ENCODE measurements around the gene RFXAP. TPM values are rescaled to one million over a fixed set of nuclear protein-coding genes. Genes with fewer than 3 reads are reported as not detected.

RFXAP gene
- total RNA-seq, 4 donors from 2014 or later, result 1.0 to 3.7 (median 2.2) TPM

DNA sequence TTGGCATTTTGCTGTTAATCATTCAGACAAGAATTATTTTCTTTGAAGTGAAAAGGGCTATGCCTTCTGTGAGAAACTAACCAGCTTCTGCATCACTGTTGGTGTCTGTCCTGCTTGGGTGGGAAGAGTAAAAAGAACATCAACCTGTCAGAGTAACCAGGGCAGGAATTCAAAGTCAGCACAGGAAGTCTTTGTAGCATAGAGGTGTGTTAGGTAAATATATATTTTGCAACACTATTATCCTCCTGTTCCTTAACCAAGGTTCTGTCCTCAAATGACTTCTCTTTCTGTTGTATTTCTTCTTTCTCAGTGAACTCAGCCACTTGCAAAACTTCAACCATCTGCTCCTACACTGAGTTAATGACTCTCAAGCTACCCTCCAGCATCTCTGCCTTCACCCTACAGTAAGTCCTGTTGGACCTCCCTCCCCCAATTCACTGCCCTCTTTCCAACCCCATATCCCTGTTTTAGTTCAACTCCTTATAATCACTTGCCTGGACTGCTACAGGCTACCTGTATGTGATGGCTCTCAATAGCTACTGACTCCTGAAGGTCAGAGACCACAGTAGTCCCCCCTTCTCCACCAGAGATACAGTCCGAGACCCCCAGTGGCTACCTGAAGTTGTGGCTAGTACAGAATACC is 51.1 kb downstream of the RFXAP start:
- WGBS, 2 donors, result 93% methylated on average over 1 of the region's 1 CpG
- DNase-seq (ENCODE audit: low spot score in 2 of 2), result no peak
- intact Hi-C loops (cut with DNase I; ENCODE audit: low total_unique reads), result no loop called here
- H3K4me3 ChIP-seq (ENCODE audit: low read depth, poor library complexity, severe bottlenecking), result no peak overlapping the region
- no peak for TF ChIP-seq POLR2A (IDR thresholded peaks at IDR 0.05)
- TF ChIP-seq, protein P1, sequence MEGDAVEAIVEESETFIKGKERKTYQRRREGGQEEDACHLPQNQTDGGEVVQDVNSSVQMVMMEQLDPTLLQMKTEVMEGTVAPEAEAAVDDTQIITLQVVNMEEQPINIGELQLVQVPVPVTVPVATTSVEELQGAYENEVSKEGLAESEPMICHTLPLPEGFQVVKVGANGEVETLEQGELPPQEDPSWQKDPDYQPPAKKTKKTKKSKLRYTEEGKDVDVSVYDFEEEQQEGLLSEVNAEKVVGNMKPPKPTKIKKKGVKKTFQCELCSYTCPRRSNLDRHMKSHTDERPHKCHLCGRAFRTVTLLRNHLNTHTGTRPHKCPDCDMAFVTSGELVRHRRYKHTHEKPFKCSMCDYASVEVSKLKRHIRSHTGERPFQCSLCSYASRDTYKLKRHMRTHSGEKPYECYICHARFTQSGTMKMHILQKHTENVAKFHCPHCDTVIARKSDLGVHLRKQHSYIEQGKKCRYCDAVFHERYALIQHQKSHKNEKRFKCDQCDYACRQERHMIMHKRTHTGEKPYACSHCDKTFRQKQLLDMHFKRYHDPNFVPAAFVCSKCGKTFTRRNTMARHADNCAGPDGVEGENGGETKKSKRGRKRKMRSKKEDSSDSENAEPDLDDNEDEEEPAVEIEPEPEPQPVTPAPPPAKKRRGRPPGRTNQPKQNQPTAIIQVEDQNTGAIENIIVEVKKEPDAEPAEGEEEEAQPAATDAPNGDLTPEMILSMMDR (IDR thresholded peaks at IDR 0.05), result no peak

DNA sequence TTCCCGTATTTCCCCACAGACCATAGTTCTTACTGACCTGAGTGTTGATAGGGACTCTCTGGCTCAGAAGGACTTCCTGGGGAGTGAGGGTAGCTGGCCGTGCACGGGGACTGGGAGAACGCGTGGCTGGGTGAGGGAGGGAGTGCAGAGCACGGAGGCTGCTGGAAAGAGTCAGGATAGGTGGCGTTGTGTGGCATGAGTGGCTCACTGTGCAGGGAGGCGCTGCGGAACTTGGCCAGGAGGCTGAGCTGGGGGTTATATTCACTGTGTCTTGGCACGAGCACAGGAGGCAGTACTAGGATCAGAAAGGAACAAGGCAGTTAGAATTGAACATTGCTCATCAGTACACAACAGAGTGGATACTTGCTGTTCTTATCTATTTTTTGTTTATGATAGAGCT is 53.6 kb downstream of the RFXAP start:
- whole genome bisulfite sequencing, 2 donors, result 66 to 79% methylated on average over 10 of the region's 10 CpGs
- intact Hi-C loops (cut with DNase I; ENCODE audit: low total_unique reads), result no loop called here
- no peak overlapping the region for H3K4me3 ChIP-seq (ENCODE audit: low read depth, poor library complexity, severe bottlenecking)
- no peak for TF ChIP-seq POLR2A (IDR thresholded peaks at IDR 0.05)
- TF ChIP-seq, protein P1 (IDR thresholded peaks at IDR 0.05), result no peak
- no peak for DNase-seq (ENCODE audit: low spot score in 2 of 2)

DNA sequence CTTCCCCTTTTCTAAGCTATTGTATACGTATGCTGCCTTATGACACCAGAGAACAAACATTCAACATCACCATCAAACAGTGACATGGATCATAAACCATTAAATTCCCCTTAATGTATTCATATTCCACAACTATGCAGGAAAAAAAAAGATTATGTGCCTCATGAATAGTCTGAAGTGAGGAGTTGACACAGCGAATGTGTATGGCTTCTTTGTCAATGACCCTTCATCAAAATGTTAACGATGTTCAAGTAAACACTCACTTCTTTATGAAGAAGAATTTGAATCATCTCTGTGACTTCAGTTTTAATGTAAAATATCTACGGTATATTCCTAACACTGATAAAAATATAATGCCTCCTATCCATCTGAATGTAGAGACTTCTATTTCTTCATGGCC is 56.4 kb downstream of the RFXAP start:
- intact Hi-C loops (cut with DNase I; ENCODE audit: low total_unique reads), result no loop called here
- H3K4me3 ChIP-seq (ENCODE audit: low read depth, poor library complexity, severe bottlenecking), result no peak overlapping the region
- DNase-seq (ENCODE audit: low spot score in 2 of 2), result no peak
- 87 to 97% methylated on average over 4 of the region's 4 CpGs for WGBS, 2 donors
- TF ChIP-seq, protein P1 (IDR thresholded peaks at IDR 0.05), result no peak
- no peak for TF ChIP-seq POLR2A (IDR thresholded peaks at IDR 0.05)

DNA sequence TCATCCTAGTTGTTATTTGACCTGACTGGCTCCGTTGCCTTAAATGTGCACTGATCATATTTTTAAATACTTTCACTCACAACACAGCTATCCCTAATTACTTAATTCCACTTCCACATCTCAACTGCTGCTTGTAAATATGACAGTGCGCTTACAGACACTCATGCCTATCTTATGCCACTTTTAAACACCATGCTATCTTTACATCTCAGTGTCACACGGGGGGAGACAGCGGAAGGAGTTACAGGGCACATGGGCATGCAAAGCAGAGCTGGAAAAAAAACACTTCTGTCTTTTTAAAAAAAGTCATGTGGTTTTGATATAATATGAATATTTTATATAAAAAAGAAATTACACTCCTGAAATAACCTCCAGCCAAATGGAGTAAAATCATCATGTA is 56.9 kb downstream of the RFXAP start:
- H3K4me3 ChIP-seq (ENCODE audit: low read depth, poor library complexity, severe bottlenecking), result no peak overlapping the region
- intact Hi-C loops (cut with DNase I; ENCODE audit: low total_unique reads), result no loop called here
- WGBS, 2 donors, result 66 to 71% methylated on average over 4 of the region's 4 CpGs
- no peak for DNase-seq (ENCODE audit: low spot score in 2 of 2)
- no peak for TF ChIP-seq POLR2A (IDR thresholded peaks at IDR 0.05)
- TF ChIP-seq, protein P1 (IDR thresholded peaks at IDR 0.05), result no peak

Other genes starting within 250 kb of the RFXAP start
- not detected for gene SERTM1, start 145.2 kb upstream of the RFXAP start, total RNA-seq
- gene SMAD9, start 101.0 kb downstream of the RFXAP start, total RNA-seq, result 1 to 10 TPM; 1.4 to 4.4 (median 2.2) TPM
- 10 to 100 TPM; 11.8 to 28.1 (median 20.4) TPM for gene ALG5, start 180.1 kb downstream of the RFXAP start, total RNA-seq
- 10 to 100 TPM; 17.3 to 24.2 (median 20.4) TPM for gene EXOSC8, start 181.6 kb downstream of the RFXAP start, total RNA-seq
- gene SUPT20H, start 240.5 kb downstream of the RFXAP start, total RNA-seq, result 10 to 100 TPM; 23.4 to 35.9 (median 28.6) TPM

All from lower leg skin (tissue), 4 donors.